ENCODE results near the gene KRT85.
A peak's percentile ranks its signal among the peaks of the same experiment; 100 is the strongest.

The KRT85 gene

DNA sequence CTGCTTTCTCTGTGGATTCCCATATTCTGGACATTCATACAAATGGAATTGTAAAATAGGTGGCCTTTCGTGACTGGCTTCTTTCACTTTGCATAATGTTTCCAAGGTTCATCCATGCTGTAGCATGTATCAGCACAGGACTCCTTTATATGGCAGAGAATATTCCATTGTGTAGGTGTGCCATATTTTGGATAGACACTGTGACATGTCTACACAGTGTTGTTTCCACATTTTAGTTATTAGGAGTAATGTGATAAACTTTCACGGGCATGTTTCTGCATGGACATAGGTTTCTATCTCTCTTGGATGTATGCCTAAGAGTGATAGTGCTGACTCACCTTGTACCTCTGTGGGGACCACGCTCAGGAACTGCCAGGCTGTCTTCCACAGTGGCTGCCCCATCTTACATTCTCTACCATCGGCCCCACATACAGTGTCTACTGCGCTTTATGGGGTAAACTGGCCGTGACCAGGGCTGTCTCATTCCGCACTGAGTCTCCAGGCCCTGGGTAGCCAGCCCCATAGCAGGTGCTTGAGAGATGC, 25.3 kb upstream of the KRT85 start:
- no peak for DNase-seq

DNA sequence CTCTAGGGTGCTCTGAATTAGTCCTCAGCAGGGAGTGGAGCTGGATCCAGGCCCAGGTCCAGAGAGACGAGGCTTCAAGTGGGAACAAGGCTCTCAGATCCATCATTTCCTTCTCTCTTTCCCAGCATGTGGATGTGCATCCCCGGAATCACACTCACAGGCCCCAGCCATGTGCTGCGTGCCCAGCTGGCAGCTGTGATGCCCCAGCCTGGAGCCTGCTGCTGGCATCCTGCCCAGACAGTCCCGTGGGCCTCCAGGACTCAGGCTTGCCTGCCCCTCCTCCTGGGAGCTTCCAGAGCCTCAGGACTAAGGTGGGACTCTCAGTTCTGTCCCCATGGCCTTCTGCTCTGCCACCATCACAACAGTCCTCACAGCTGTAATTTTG, 24.3 kb upstream of the KRT85 start:
- no peak for DNase-seq

DNA sequence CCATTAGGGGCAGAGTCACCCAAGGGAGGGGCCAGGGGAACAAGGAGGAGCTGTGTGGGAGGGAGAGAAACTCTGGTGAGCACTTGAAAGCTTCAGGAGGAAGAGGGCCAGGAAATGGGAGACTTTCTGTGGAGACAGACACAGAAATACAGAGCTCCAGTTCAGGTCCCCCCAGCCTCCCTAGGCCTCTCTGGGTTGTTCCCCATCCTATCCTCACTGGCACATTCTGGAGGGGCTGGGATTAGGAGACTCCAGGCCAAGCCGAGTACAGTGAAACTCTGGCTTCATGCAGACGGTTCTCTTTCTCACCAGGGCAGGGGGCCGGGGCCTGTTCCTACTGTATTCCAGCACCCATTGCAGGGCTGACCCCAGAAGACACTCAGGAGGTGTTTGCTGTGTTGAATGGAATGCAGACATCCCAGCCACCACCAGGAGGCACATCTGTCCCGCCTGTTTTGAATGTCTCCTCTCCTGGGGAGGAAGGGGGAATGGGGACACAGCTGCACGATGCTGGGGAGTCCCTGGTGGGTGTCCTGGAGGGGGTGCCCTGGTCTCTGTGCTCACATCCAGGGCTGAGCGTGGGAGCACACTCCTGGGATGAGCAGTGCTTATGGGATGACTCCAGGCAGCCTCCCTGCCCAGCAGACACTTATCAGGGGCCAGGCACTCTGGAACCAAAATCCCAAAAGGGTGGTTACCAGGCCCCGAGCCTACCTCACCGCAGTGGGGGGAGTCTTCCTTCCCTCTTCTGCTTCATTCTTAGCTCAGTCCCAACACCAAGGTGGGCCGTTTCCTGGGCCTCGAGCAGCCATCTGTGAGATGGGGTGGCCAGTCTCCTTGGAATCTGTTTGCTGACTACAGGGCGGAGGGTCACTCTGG, 23.7 kb upstream of the KRT85 start:
- no peak for DNase-seq

DNA sequence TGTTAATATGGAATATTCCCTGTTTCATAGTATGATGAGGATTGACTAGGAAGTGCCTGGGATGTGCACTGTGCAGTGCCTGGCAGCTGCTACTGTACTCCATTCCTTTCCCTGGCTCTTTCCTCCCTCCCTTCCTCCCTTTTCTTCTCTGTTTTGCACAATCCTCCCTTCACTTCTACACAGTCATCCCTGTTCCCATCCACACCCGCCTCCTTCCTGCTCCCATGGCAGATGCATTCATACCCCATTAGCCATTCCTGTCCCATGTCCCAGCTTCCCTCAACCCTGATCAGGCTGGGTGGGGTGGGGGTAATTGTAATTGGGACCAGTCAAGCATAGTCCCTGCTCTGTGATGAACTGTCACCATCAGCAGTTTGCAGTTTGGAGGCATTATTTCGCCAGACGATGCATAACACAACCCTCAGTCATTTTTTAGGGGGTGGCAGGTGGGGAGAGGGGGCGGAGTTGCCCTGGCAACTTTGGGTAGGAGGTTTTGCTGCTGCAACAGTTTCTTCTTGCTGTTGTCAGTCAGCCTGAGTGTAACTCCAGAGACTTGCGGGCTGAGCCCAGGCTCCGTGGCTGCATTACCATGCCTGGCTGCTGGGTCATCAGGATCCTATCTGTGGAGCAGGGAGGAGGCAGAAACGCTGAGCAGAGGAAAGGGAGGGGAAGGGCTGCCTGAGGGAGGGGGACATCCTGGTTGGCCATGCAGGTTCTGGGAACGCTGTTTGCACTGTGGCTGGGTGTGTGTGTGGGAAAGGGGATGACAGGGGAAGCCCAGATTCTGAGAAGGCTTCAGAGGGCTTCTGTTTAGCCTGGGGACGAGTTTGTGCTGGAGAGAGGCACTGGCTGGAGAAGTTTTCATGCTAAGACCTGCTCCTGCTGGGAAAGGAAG, 22.3 kb upstream of the KRT85 start:
- no peak for DNase-seq

DNA sequence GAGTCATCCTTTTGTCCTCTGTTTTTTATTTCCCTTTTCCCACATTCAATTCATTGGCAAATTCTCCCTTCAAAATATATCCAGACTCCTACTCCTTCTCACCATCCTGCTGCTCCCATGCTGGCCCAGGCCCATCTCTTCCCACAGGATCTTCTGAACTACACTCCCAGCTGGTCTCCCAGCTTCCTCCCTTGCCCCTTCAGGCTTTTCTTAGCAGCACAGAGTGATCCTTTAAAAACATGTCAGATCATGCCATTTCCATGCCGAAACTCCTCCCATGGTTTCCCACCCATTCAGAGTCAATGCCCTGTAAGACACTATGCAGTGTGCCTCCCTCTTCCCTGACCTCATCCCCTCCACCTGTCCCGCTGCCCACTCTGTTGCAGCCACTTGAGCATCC, 20.6 kb upstream of the KRT85 start:
- DNase-seq, result no peak

DNA sequence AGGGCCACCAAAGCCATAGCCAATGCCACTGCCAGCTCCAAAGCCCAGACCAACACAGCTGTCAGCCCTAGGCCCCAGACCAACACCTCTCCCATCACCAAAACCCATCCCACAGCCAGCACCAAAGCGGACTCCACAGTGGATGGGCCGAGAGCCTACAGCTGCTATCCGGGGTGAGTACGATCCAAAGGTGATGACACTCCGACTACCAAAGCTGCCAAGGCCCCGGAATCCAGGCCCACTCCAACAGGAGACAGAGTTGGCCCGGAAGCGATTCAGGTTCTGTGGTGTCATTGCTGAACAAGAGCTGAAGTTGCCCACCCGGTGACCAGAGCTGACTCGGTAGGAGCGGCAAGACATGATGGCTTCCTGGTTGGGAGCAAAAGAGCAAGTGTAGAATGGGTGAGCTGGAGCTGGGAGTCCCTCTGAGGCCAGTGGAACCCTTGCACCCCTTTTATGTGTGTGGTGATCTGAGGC, 18.0 kb upstream of the KRT85 start, which contains the start of gene KRT84:
Gene KRT84, minus strand, starts transcription at position 427 of the 477 bp plus-strand sequence. Its CDS starts 67 bp downstream, at position 360.
- DNase-seq, result no peak

DNA sequence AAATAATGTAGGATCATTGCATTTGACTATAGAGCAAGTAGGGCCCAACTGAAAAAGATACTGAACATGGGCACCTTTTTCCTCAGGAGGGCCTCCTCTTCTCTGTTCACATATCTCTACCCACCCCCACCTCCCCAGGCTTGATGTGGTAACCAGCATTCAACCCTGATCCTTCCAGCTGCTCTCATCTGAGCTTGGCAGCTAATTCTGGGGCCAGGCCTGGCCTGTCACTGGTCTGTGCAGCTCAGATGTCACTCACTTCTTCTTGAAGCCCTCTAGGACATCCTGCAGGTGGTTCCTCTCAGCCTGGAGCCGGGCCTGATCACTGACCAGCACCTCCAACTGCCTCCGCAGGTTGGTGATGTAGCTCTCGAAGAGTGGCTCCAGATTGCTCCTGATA, 16.1 kb upstream of the KRT85 start:
- DNase-seq, result no peak

DNA sequence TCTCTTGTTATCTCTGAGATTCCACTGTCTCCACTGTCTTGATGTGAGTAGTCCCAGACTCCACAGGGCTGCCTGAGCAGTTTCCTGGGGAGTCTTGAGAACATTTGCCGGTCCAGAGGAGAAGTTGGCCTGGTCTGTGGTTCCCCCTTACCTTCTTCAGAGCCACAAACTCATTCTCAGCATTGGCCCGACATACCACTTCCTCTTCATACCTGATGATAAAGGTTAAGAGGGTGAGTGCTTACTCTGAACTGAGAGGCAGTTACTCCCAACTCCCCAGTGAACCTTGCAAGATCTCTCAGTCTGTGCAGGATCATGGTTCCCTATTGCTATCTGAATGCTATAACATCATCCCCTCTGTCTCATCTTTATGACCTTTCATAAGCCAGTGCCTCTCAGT, 15.6 kb upstream of the KRT85 start:
- DNase-seq, result no peak

DNA sequence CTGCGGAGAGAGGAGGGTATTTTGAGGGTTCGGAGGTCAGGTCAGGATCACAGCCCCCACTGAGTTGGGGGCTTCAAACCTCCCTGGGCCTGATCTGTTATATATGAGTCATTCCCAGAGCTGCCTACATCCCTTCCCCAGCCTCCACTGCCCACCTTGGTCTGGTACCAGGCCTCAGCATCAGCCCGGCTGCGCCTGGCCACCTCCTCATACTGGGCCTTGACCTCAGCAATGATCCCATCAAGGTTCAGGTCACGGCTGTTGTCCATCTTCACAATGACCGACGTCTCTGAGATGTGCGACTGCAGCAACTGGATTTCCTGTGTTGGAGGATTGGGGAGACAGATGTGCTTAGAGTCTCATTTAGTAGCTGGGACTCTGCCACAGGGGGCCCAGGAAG, 13.9 kb upstream of the KRT85 start:
- DNase-seq, result no peak

DNA sequence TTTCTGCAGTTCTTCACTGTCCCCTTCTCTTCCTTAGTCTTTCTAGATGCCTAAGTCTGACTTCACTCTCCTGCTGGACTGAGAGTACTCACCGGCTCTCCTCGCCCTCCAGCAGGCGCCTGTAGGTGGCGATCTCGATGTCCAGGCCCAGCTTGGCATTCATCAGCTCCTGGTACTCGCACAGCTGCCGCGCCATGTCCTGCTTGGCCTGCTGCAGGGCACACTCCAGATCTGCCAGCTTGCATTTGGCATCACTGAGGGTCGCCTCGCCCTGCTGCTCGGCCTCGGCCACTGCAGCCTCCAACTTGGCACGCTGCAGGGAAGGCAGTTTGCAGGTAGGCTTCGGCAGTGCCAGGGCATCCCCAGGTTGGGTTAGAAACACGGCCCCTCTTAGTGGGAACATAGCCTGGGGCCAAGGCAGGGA, 13.0 kb upstream of the KRT85 start:
- no peak for DNase-seq

DNA sequence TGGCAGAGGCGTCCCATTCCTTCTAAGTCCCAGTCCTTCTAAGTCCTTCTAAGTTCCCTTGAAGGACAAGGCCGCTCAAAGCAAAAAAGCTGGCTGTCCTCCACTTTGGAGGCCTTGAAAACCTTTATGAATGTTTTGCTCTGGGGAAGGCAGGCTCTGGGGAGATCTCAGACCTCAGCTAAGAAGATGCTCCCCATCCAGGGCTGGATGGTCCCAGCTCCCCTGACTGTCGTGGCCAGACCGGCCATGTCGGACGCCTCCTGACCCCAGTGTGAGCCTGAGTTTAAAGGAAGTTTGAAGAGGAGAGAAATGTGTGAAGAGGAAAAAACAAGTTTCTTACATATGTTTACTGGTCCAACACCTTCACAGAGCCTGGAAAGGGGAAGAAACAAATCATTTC, 12.3 kb upstream of the KRT85 start:
- DNase-seq, result no peak

DNA sequence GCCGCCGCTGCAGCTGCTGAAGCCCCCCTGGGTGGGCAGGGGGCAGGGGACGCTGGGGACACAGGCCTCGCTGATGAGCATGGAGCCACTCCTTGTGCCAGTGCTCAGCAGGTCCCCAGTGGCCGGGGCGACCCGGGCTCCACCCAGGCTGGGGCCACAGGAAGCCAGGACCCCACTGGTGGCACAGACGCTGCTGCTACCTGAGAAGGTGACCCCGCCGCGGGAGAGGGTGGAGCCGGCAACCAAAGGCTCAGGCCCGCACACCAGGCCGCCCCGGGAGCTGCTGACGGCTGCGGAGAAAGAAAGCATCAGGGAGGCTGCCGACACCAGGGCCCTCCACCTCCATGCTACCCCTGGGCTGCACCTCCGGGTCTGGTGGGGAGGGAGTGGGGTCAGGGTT, 10.8 kb upstream of the KRT85 start:
- no peak for DNase-seq

DNA sequence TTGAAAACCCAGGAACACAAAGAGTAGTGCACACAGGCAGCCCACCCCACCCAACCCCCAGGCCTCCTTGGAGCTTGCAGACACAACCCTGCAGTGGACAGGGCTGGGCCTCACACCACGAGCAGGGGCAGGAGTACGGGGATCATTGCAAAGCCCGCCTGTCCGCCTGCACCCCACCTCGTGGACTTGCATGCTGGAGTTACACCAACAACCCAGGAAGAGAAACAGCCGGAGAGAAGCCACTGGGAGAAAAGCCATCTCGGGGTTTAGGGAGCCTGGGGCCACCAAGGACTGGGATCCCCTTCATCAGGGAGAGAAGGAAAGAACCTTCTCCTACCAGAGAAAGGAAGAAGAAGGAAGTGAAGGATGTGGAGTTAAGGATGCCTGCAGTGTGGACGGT, 10.0 kb upstream of the KRT85 start:
- DNase-seq, result no peak

DNA sequence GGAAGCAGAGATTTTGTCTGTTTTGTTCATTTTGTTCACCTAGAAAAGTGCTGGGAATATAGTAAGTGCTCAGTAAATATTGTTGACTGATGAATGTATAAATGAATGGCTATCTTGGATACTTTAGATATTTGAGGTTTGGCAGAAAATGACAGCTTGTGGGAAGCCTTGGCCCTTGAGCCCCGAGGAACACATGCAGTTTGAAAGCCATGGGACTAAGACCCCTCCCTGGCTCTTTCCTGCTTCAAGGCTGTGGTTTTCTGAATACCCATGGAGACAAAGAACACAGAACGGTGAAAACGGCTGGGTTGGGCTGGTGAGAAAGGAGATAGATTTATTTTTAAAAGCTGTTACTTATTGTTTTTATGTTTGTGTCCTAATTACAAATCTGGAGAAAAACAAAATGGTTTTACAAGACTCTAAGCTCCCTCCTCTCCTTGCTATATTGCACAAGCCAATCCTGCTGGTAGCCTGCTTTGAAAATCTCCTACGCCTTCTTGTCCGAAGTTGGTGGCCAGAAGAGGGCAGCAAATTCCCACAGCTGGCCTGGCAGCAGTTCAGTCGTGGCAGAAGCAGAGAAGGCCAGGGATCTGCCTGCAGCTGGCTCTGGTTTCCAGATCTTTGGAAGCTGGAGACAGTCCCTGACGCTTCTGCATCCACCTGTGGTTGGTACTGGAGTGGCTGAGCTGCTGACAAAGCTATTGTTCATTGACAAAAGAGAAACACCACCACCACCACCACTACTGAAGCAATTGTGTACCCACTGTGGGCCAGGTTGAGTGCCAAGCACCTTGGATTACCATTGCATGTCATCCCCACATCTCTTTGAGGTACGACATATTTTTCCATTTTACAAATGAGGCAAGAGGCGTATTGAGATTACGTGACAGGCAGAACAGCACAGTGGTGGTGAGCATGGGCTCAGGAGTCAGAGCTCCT, 5.2 kb upstream of the KRT85 start:
- peak; percentile 51 for DNase-seq

DNA sequence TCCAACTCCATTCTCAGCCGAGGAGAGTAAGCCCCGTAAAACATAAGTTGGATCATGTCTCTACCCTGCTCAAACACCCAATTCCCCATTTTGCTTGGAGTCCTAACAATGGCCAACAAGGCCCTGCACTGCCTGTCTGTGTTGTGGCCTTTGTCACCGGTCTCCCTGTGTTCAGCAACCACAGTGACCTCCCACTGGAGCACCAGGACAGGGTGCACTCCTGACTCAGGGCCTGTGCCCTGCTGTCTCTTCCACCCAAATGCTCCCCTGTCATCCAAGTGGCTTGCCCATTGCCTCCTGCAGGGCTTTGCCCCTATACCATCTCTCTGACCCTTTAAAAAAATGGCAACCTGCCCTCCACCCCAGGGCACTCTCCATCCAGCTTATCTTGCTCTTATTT, 4.4 kb upstream of the KRT85 start:
- DNase-seq, result no peak

DNA sequence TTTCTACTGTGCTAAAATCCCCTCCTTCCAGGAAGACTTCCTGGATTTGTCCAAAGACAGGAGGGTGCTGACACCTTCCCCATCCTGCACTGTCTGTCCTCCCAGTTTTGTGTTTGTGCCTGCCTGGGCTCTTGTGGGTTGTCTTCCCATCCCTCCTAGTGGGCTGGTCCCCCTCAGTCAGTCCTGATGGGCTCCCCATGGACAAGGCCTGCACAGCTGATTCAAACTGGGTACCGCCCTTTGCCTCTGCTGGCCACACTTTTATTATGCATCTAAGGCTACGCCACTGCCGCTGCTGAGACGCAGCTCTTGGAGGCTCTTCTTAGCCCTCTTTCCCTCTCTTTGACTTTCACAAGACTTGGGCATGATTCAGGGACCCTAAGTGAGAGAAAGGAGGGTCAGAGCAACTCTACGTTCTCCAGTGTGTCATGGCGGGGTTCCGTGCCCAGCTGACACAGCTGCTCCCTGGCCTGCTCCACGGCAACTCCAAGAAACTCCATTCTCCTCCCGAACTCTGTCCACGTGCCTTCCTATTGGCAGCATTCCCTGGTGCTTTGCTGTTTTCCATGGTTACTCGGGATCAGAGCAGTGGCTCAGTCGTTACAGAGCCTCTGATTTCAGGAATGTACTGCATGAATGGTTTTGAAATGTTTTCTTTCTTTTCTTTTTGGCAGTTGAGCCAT, 3.8 kb upstream of the KRT85 start:
- no peak for DNase-seq

DNA sequence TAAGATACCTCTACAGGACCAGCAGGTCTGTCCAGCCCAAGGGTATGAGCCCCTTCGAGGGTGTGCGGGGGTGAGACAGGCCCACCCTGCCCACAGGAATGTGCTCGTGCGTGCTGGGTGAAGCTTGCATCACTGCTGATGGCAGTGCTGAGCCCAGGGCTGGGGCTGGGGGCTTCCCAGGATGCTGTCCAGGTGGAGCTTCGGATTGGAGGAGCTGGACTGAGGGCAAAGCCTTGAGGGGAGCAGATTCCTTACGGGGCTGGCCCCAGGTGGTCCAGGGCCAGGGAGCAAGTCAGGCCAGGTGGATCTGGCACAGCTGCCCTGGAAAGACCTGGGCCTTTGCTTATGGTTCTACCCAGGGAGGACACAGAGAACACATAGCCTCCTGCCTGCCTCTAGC, 2.5 kb upstream of the KRT85 start:
- DNase-seq, result no peak

DNA sequence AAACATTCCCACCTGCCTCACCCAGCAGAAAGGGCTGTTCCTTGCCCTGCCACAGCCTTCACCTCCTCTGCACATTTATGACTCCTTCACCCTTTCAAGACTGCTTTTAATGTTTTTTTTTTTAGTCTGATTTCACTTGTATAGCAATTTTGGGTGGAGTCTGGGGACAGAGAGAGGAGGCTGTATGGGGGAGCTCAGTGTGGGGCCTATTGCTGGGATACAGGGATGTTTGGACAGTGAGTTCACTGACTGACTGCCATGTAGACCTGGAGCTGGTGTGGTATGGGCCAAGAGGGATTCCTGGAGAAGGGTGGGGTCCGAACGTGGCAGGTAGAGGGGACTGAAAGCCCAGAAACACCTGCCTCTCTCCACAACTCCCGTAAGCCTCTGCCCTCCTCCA, 1.9 kb upstream of the KRT85 start:
- DNase-seq, result no peak

DNA sequence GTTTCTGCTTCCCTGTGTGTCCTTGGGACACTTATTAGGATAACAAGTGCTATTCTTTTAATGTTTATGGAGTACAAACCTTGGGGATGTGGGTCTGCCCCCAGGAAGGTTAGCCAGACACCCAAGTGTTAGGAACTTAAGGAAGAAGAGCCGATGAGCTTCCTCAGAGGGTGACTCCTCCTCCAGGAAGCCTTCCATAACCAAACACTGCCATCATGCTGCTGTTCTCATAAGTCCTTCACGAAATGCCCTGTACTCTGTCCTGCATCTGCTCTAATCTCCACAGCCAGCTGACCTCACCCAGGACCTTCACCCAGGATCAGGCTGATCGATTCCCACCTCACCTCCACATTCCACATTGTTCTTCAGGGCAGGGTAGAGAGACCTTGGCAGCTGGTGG, 1.2 kb upstream of the KRT85 start:
- no peak for DNase-seq

DNA sequence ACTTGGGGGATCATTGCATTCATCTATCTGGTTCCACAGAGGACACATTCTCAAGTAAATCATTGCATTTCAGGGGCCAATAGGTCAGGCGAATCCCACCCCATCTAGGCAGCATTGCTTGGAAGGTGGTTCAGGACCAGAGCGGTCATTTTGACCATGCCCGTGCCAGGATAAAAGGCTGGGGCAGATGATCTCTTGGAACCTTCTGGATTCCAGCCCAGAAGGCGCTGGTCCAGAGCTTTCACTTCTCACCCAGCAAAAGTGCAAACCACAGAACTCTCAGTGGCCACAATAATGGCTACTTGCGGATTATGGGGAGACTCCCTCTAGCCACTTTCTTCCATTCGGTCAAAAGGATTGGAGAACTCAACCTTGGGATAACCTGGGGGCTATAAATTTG, 595 bp upstream of the KRT85 start:
- no peak for DNase-seq

DNA sequence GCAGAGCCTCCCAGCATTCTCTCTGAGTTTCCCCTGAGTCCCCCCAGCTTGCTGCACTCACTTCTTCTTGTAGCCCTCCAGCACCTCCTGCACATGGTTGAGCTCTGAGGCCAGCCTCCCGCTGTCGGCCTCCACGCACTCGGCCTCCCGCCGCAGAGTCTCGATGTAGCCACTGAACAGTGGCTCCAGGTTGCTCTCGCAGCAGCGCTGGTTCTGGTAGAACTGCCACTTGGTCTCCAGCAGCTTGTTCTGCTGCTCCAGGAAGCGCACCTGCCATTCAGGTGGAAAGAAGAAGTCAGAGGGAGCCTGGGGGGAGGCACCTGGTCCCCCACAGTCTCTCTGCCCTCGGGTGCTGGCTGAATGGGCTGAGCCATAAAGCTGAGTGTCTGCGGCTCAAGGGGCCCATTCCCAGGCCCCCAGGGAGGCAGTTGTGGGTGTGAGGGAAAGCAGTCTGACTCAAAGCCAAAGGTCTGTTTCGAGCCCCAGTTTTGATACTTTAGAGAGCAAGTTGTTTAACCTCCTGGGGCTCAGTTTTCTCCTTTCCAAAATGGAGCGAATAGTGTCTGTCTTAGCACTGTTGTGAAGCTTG, 2.3 kb downstream of the KRT85 start:
- no peak for DNase-seq

All from activated CD4-positive, alpha-beta T cell treated with anti-CD3 and anti-CD28 coated beads, Interleukin-2, amount 50 U/mL, for 1 hour (primary cell).